ENCODE data around the gene ARHGAP22. TPM values are rescaled to one million over a fixed set of nuclear protein-coding genes. Genes with fewer than 3 reads are reported as not detected.

Gene ARHGAP22
- total RNA-seq, 4 donors from 2014 or later, result 0.59 to 2.1 (median 1.2) TPM

- Histone ChIP-seq H3K9me3 (no peaks in the 10 kb centered on the region), H3K27ac (peak overlapping the region in 1 of 4 donors; percentile 14), H3K4me3 (no peak overlapping the region), H3K4me1 (no peaks in the 10 kb centered on the region), H3K36me3 (no peaks in the 10 kb centered on the region), H3K27me3 (no peaks in the 10 kb centered on the region)
- 72 to 74% methylated on average over 4 to 5 of the region's 5 CpGs for WGBS, 2 donors
- TF ChIP-seq CTCF (IDR thresholded peaks at IDR 0.05) (no peak), POLR2A (IDR thresholded peaks at IDR 0.05) (no peak)
- intact Hi-C loops (cut with DNase I), result no loop called here
- no peak for DNase-seq
These were observed 18.8 kb upstream of the ARHGAP22 start for GRCh38 chr10:48623607-48624132.

- TF ChIP-seq POLR2A (IDR thresholded peaks at IDR 0.05), result no peak
- TF ChIP-seq CTCF (IDR thresholded peaks at IDR 0.05), result no peak
- Histone ChIP-seq H3K27ac (no peak overlapping the region), H3K4me1 (no peaks in the 10 kb centered on the region), H3K4me3 (no peak overlapping the region), H3K36me3 (no peaks in the 10 kb centered on the region), H3K27me3 (no peaks in the 10 kb centered on the region), H3K9me3 (no peaks in the 10 kb centered on the region)
- WGBS, 2 donors, result 90 to 96% methylated on average over 2 to 3 of the region's 3 CpGs
- no peak for DNase-seq
- intact Hi-C loops (cut with DNase I), result no loop called here
These were observed 18.1 kb upstream of the ARHGAP22 start for GRCh38 chr10:48623009-48623408.

GRCh38 chr10:48620719-48621118 is 15.8 kb upstream of the ARHGAP22 start:
- TF ChIP-seq POLR2A (IDR thresholded peaks at IDR 0.05), result no peak
- no peak for TF ChIP-seq CTCF (IDR thresholded peaks at IDR 0.05)
- no peak for DNase-seq
- Histone ChIP-seq H3K27me3 (no peaks in the 10 kb centered on the region), H3K27ac (no peak overlapping the region), H3K36me3 (no peaks in the 10 kb centered on the region), H3K4me3 (no peak overlapping the region), H3K4me1 (no peaks in the 10 kb centered on the region), H3K9me3 (no peaks in the 10 kb centered on the region)
- intact Hi-C loops (cut with DNase I), result no loop called here
- WGBS, 2 donors, result 96 to 100% methylated on average over 2 of the region's 2 CpGs

- no peak overlapping the region for H3K4me3 ChIP-seq
- 42 to 45% methylated on average over 1 of the region's 1 CpG for WGBS, 2 donors
- H3K27me3 ChIP-seq, result peaks cover 0 to 2% (median 0%) of the 10 kb centered on the region in 4 donors
- H3K4me1 ChIP-seq, result no peaks in the 10 kb centered on the region
- intact Hi-C loops (cut with DNase I), result no loop called here
- no peaks in the 10 kb centered on the region for H3K9me3 ChIP-seq
- H3K27ac ChIP-seq, result no peak overlapping the region
- TF ChIP-seq CTCF (IDR thresholded peaks at IDR 0.05) (no peak), POLR2A (IDR thresholded peaks at IDR 0.05) (no peak)
- no peak for DNase-seq
- no peaks in the 10 kb centered on the region for H3K36me3 ChIP-seq
These were observed 11.6 kb upstream of the ARHGAP22 start for GRCh38 chr10:48616436-48616835.

- H3K27ac ChIP-seq, result no peak overlapping the region
- H3K4me1 ChIP-seq, result no peaks in the 10 kb centered on the region
- H3K27me3 ChIP-seq, result peaks cover 0 to 10% (median 0%) of the 10 kb centered on the region in 4 donors
- DNase-seq, result no peak
- no peak overlapping the region for H3K4me3 ChIP-seq
- intact Hi-C loops (cut with DNase I), result no loop called here
- TF ChIP-seq CTCF (IDR thresholded peaks at IDR 0.05), result peak in 1 of 6 experiments; percentile 32
- no peak for TF ChIP-seq POLR2A (IDR thresholded peaks at IDR 0.05)
- WGBS, 2 donors, result 38 to 52% methylated on average over 2 of the region's 2 CpGs
- H3K36me3 ChIP-seq, result no peaks in the 10 kb centered on the region
- no peaks in the 10 kb centered on the region for H3K9me3 ChIP-seq
These were observed 9.9 kb upstream of the ARHGAP22 start for GRCh38 chr10:48614481-48615390.
